ENCODE data around the gene PIKFYVE. TPM values are rescaled to one million over a fixed set of nuclear protein-coding genes. Genes with fewer than 3 reads are reported as not detected.
"Not testable (repeated sequence)": the region's sequence is repeated elsewhere in the genome, so short reads cannot be mapped to it uniquely, and the experiment has no call there.

Gene PIKFYVE
- total RNA-seq, 1 experiment from 2014 or later: 22.8 TPM

- ChIA-PET CTCF (interaction anchor here (0.6 to 5.8 kb wide), 7 partner anchors 14 to 295 kb away, joined by 3 to 38 read pairs (median 7); partner anchors contain the start of gene IDH1), POLR2A (interaction anchor here (0.7 to 5.9 kb wide), 13 partner anchors 8 to 668 kb away, joined by 3 to 159 read pairs (median 4); partner anchors contain the start of genes CCNYL1 and IDH1)
- Mint-ChIP-seq H3K27ac (ENCODE audit: low read depth, unreplicated experiment) (peak overlapping the region; percentile 96), H3K9me3 (ENCODE audit: unreplicated experiment) (peaks cover 5% of the 10 kb centered on the region), H3K4me1 (ENCODE audit: insufficient read depth, unreplicated experiment) (peaks cover 27% of the 10 kb centered on the region), H3K36me3 (ENCODE audit: insufficient read depth, unreplicated experiment) (peaks cover 14% of the 10 kb centered on the region), H3K4me3 (ENCODE audit: unreplicated experiment) (peak overlapping the region; percentile 90), H3K27me3 (ENCODE audit: insufficient read depth, unreplicated experiment) (no peaks in the 10 kb centered on the region)
- TSS peak; percentile 46 for BruUV-seq (replicated peaks)
- no peak for TF ChIP-seq CTCF (IDR thresholded peaks at IDR 0.05; ENCODE audit: unreplicated experiment)
- no peak for DNase-seq (ENCODE audit: unreplicated experiment)
- intact Hi-C loops (cut with micrococcal nuclease): loop anchor here (1.0 kb wide), 1 partner anchor 12 kb away; the partner anchor contains the start of gene IDH1
Measured at GRCh38 chr2:208266936-208267335, 881 bp downstream of the PIKFYVE start.

GRCh38 chr2:208267526-208267925, 1.5 kb downstream of the PIKFYVE start:
- POLR2A ChIA-PET: interaction anchor here (0.7 to 5.9 kb wide), 7 partner anchors 9 to 556 kb away, joined by 3 to 159 read pairs (median 10); partner anchors contain the start of genes CCNYL1 and IDH1
- DNase-seq (ENCODE audit: unreplicated experiment); BruUV-seq (replicated peaks); H3K27me3 Mint-ChIP-seq (ENCODE audit: insufficient read depth, unreplicated experiment); H3K9me3 Mint-ChIP-seq (ENCODE audit: unreplicated experiment); intact Hi-C loops (cut with micrococcal nuclease): not testable (repeated sequence)
- peaks cover 27% of the 10 kb centered on the region for H3K4me1 Mint-ChIP-seq (ENCODE audit: insufficient read depth, unreplicated experiment)
- peak overlapping the region; percentile 90 for H3K4me3 Mint-ChIP-seq (ENCODE audit: unreplicated experiment)
- H3K27ac Mint-ChIP-seq (ENCODE audit: low read depth, unreplicated experiment): peak overlapping the region; percentile 96
- H3K36me3 Mint-ChIP-seq (ENCODE audit: insufficient read depth, unreplicated experiment): peaks cover 20% of the 10 kb centered on the region
- CTCF ChIA-PET: interaction anchor here (0.6 to 5.8 kb wide), 11 partner anchors 14 to 1948 kb away, joined by 3 to 38 read pairs (median 4); partner anchors contain the start of genes IDH1 and METTL21A

GRCh38 chr2:208268156-208268952, 2.3 kb downstream of the PIKFYVE start:
- no peak for TF ChIP-seq CTCF (IDR thresholded peaks at IDR 0.05; ENCODE audit: unreplicated experiment)
- POLR2A ChIA-PET: interaction anchor here (0.6 to 5.9 kb wide), 6 partner anchors 14 to 126 kb away, joined by 3 to 159 read pairs (median 4); partner anchors contain the start of gene IDH1
- intact Hi-C loops (cut with micrococcal nuclease): no loop called here
- Mint-ChIP-seq H3K27me3 (ENCODE audit: insufficient read depth, unreplicated experiment) (no peaks in the 10 kb centered on the region), H3K4me3 (ENCODE audit: unreplicated experiment) (peak overlapping the region; percentile 90), H3K36me3 (ENCODE audit: insufficient read depth, unreplicated experiment) (peaks cover 28% of the 10 kb centered on the region), H3K4me1 (ENCODE audit: insufficient read depth, unreplicated experiment) (peaks cover 27% of the 10 kb centered on the region), H3K27ac (ENCODE audit: low read depth, unreplicated experiment) (peak overlapping the region; percentile 96), H3K9me3 (ENCODE audit: unreplicated experiment) (no peaks in the 10 kb centered on the region)
- no peak for DNase-seq (ENCODE audit: unreplicated experiment)
- CTCF ChIA-PET: interaction anchor here (0.6 to 5.8 kb wide), 12 partner anchors 12 to 1947 kb away, joined by 3 to 38 read pairs (median 4); partner anchors contain the start of genes IDH1 and METTL21A
- BruUV-seq (replicated peaks): no TSS peak

- BruUV-seq (replicated peaks): no TSS peak
- Mint-ChIP-seq H3K27me3 (ENCODE audit: insufficient read depth, unreplicated experiment) (no peaks in the 10 kb centered on the region), H3K27ac (ENCODE audit: low read depth, unreplicated experiment) (no peak overlapping the region), H3K36me3 (ENCODE audit: insufficient read depth, unreplicated experiment) (peaks cover 35% of the 10 kb centered on the region), H3K9me3 (ENCODE audit: unreplicated experiment) (no peaks in the 10 kb centered on the region), H3K4me3 (ENCODE audit: unreplicated experiment) (no peak overlapping the region), H3K4me1 (ENCODE audit: insufficient read depth, unreplicated experiment) (peaks cover 27% of the 10 kb centered on the region)
- intact Hi-C loops (cut with micrococcal nuclease): no loop called here
- ChIA-PET POLR2A (interaction anchor here (0.8 to 5.9 kb wide), 3 partner anchors 15 to 127 kb away, joined by 3 to 159 read pairs (median 3); partner anchors contain the start of gene IDH1), CTCF (interaction anchor here (0.6 to 5.8 kb wide), 10 partner anchors 10 to 1692 kb away, joined by 3 to 38 read pairs (median 4); partner anchors contain the start of gene IDH1)
- DNase-seq (ENCODE audit: unreplicated experiment): no peak
- no peak for TF ChIP-seq CTCF (IDR thresholded peaks at IDR 0.05; ENCODE audit: unreplicated experiment)
Measured at GRCh38 chr2:208269091-208269490, 3.0 kb downstream of the PIKFYVE start.

All from MCF 10A (cell line).